GM04504 (cell line): ENCODE results near the gene RASD1.

Experiments used
- DNase-seq: peaks from one replicate; pipeline ENCODE4 v3.0.0-alpha.2; 2012; ENCODE audit warnings: low read depth

The RASD1 gene

DNA sequence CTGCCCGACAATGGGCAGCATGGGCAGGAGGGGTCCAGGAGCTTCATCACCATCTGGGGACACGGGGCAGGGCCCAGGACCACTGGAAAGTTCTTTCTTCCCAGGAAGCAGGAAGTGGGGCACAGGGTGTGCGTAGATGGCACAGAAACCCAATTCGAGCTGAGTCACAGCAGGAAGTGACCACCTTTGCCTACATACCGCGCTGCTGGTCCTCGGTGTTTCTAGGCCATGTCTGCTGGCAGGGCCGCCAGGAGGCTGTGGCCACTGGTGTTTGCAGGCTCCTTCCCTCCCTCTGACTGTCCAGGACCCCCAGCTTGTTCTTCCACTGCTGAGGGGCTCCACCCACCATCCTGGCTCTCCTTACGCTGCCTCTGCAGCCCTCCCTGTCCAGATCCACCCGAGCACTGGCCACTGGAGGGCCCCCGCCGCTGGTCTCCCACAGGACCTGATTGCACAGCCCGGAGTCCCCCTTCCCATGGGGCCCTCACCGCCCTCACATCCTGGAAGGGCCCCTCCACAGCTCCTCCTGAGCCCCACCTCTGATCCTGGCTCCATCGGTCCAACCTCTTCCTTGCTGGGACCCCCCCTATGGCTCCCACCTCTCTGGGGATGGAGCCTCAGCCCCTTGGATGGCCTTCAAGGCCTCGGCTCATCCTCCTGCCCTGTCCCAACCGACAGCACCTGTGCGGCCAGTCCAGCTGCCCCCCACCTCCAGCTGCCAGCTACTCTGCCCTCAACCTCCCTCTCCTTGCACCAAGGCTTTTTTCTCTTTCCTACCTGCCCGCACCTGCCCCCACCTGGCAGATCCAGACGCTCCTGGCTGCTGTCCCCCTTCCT lies 14.5 kb upstream of the RASD1 start:
- DNase-seq: no peak

DNA sequence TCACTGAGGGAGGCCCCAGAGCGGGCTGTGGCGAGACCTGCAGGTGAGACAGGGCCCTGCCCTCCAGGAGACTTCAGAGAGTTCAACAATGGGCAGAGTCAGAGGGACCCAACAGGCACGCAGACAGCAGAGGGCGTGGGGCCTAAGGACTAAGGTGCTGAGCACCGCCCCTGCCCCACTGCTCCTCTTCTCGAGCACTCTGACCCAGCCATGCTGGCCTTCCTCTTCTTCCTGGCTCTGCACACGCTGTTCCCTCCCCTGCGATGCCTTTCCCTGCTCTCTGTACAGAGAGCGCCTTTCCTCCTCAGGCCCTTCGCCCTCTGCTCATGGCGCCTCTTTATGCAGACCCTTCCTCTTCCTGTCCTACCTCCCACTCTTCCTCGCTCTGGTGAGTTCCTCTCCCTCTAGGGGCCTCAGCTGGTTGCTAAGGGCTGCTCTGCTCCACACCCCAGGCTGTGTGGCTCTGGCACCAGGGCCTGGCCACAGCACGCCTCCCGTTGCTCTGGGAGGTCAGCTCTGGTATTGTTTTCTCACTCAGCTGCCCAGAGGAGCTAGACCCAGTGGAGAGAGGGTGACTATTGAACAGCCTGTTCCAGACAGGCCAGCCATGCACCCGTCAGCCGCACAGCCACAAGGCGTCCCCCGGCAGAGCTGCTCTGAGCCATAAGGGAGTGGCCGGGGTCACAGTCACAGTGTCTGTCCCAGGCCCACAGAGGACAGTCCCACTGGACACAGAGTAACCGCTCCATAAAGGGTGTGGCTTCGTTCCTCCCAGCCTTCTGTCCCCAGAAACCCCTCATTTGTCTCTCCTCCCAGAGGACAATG lies 13.6 kb upstream of the RASD1 start:
- no peak for DNase-seq

DNA sequence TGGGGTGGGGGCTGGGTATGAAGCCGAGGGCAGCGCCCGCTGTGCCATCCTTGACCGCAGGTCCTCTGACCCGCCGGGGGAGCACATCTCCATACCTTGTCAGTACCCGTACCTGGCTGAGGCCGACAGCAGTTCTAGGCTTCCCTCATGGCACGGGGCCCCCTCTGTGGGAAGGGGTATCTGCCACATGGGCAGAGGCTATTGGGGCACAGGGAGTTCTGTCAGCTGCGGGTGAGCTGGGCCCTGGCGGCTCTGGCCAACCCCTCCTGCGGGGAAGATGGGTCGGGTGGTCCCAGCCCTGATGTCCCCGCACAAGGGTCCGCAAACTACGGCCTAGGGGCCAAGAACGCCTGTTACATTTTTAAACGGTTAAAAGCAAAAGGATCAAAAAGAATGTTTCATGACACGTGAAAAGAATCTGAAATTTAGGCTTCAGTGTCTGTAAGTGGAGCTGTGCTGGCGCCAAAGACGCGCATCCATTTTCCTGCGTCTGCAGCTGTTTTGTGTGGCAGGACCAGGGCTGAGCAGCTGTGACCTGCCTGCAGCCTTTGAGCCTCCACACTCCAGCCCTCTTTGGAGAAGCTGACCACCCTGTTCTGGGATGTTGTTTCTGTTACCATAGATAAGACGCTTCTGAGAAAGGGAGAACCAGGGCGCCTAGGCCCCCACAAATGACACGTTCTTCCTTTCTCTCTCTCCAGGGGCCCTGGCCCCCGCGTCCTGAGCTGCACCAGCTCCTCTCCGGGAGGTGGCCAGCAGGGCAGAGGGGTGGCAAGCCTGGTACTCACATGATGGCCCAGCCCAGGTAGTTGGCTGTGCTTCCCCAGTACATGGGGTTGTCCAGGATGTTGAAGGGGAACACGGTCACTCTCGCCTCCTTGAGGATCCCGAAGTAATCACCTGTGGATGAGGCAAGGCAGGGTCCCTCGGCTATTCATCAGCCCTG lies 12.7 kb upstream of the RASD1 start:
- DNase-seq: no peak

DNA sequence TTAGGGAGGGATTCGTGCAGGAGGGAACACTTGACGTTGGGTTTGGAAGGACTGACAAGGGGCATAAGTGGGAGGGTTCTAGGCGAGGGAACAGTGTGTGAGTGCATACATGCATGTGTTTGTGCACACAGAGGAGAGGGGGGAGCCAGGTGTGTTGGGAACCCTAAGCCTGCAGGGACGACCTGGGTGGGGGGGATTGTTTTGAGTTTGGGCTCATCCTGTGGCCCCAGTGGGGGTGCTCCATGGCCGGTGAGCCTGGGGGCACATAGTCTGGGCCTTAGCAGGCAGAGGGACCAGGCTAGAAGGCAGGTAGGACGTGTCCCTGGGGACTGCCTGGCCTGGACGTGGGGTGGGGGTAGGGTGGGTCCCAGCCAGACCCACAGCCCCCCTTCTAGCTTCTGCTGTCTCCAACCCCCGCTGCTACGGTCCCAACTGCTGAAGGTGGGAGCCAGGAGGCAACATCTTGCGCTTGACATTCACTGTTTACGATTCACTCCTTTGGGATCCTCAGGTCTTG lies 11.9 kb upstream of the RASD1 start:
- DNase-seq: no peak

DNA sequence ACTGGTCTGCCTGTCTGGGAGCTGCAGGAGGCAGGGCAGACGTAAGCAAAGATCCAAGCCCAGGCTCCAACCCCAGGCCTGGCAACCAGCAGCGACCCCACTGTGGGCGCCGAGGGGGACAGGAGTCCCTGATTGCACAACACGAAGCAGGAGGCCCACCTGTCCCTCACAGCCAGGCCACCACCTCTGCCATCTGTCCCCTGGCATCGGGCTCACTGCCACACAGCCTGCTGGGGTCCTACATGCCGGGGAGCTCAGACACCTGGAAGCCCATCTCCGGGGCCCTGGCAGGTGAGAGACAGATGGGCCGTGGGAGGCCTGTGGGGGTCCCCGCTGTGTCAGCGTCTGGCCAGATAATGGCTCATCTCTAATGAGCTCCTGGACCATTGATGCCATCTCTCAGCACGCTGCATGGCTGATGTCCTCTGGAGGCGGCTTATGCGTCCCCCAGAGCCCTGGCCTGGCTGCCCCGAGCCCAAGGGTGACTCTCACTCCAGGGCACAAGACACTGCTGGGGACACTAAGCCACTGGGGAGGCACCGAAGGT lies 11.3 kb upstream of the RASD1 start:
- no peak for DNase-seq

DNA sequence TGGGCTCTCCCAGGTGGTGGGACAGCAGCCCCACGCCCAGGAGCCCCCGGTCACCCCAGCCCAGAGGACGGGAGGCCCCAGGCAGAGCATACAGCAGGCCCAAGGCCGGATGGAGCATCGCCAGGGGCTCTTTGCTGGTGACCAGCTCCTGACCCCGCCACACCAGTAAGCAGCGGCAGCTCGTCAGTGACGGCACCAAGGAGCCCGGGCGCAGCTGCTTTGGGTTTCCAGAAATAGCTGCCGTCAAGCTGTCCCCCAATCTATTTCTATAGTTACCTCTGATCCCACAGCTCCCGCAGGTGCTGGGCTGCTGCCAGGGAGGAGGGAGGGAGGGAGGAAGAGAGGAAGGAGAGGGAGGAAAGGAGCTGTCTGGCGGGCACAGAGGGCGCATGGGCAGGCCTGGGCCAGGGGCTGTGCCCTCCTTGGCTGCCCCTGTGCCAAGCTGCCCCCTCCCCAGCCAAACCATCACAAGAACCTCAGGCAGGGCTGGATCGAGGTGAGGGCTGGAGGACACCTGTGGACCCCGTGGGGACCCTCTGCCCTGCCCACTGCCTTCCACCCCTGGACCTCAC lies 10.8 kb upstream of the RASD1 start:
- DNase-seq: no peak

DNA sequence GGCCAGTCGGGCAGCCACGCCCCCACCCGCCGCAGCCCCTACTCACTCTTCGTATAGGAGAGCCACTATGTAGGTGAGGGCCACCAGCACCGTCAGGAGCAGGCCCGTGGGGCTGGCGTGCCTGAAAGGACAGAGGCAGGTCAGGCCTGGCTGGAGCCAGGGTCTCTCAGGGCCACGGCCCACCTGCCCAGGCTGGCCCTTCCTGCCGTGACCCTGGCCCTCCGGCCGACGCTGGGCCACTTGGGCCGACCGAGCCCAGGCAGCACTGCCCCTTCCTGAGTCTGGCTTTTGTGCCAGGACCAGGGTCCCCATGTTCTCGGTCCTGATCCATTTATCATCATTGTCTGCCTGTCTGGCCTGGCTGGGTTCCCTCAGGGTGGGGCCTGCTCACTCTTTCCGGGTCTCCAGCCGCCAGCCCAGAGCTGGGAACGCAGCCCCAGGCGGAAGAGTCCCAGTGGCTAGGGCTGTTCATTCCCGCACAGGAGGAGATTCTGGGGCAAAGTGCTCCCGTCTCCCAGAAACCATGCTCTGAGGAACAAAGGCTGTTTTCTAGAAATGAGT lies 10.1 kb upstream of the RASD1 start:
- DNase-seq: no peak

DNA sequence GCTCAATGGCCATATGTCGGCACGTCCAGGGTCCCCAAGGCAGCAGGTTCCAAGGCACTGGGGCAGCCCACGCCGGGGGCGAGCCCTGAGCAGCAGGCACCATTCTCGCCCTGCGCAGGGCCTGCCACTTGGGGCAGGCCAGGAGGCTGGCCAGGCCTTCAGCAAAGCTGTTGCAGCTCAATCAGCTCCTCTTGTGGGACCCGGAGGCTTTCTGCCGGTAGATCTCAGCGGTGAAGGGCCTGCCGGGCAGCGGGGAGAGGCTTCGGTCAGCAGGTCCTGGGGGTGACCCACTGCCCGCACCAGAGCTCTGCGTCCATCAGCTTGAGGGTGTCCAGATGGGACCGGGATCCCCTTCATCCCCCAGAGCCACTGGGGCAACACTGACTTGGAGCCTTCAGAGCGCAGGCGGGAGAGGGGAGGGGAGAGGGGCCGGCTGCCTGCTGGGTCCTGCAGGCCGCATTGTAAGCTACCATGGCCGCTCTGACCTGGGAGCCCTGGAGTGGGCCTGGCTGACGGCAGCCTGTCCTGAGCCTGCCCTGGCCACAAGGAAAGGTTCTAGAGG lies 9.5 kb upstream of the RASD1 start:
- DNase-seq: no peak

DNA sequence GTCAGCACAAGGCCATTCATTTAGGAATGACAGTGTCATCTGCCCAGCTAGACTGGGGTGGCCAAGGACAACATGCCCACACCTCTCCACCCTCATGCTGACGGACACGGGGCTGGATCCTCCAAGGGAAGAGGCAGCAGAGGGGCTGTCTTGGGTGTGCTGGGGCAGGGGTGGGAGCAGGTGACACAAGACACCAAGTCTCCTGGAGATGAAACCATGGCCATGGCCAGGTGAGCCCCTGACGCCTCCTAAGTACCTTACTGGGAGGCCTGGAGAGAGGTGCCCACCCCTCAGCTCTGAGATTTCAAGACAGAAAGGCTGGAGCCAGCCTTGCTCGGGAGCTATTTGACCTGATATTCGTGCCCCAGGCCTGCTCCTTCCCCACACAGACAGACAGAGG lies 9.0 kb upstream of the RASD1 start:
- no peak for DNase-seq

DNA sequence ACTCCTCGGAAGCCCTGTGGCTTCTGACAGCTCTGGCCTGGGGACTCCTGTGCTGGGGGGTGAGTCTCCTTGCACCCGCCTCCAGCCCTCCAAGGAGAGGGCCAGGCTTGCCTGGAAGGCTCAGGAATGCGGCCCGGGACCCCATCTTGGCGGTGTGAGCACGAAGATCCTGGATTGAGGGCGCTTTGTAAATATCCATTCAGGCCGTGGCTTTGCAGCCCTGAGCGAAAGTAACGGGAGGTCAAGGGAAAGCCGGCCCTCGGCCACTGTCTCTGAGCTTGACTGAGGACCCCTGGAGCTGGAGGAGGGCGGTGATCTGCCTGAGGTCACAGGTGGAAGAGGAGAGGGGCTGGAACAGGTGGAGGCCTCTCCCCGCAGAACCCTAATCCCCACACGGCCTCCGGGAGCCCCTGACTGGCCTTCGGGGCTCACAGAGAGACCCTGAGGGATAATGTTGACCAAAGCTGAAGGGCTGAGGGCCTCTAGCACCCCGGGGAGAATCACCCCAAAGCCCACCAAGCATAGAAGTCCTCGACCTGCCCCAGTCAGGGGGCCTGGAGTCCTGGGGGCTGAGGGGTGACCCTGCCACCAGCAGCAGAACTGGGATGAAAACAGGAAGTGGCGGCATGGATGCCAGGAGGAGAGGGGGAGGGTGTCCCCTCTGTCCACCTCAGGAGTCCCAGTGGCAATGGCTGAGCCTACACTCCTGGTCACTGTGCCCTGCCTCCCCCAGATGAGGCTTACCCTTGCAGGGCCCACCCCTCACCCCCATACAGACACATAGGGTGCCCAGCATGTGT lies 8.3 kb upstream of the RASD1 start:
- DNase-seq: no peak

DNA sequence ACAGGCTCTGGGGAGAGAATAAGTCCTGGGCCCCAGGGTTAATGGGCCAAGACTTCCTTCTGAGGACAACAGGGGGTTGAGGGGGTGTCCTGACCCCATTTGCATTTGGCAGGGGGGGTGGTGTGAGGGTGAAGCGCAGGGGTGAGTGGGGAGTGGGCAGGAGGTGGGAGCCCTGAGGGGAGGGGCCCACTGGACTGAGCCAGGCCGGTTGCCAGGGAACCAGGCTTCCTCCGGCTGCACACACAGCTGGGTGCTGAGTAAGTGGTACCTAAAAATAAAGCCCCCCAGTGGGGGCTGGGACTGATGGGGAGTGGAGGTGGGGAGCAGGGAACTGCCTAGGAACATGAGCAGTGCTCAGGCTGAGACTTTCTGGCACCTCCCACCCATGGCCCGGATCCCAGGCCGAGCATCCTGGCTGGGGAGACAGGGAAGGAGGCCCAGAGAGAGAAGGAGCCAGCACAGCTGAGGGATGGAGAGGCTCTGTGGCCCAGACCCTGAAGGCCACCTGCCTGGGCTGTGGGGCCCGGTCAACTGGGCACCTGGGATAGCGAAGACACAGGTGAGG lies 7.5 kb upstream of the RASD1 start:
- no peak for DNase-seq

DNA sequence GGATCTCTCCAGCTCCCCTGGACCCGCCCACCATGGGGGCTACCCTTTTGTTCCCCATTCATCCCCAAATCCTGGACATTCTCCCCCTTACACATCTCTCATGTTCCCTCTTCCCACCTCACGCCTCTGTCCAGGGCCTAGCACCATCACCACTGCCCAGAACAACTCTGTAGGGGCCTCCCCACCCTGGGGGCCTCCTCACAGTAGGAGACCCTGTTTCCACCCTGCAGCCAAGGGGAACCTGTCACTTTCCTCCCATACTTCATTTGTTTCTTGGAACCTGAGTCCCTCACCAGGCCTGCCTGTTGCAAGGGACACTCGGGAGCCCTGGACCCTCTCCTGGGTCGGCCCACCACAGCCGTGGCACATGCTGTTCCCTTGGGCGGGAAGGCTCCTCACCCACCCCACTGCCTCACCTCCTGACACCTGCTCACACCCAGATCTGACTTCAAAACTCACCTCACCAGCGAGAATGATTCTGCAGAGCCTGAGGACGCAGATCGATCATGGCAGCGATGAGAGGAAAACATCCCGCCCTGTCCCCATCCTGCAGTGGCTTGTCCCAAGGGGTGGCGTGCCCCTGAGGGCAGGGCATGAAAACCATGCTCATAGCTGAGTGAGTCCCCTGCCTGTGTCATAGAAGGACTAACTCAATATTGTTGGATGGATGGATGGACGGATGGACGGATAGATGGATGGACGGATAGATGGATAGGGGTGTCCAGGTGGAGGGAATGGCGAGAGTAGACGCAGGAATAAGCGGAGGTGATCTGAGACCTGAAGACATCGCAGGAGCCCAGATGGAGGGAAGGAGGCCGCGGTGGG lies 6.8 kb upstream of the RASD1 start:
- no peak for DNase-seq

DNA sequence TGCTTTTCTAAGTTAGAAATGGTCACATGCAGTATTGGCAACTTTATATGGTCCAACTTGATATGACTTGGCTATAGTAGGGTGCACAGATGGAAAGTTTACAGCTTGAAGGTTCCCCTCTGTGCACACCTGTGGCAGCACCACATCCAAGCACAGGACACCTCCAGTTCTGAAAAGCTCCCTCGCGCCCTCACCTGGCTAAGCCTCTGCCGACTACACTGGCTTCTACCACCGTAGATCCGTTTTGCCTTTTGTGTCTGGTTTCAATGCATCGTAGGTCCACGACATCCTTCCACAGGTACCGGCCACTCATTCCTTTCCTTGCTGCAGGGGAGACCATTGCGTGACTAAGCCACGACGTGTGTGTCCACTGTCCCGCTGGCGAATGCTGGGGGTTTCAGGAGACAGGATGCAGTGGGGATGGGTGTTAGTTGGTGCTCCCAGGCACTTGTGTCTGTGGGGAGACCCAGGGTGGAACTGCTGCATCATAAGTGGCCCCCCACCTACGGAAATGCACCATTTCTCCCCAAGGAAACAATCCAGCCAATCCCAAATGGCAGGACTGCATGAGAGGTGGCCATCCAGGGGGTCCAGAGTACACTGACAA lies 4.9 kb upstream of the RASD1 start:
- DNase-seq: no peak

DNA sequence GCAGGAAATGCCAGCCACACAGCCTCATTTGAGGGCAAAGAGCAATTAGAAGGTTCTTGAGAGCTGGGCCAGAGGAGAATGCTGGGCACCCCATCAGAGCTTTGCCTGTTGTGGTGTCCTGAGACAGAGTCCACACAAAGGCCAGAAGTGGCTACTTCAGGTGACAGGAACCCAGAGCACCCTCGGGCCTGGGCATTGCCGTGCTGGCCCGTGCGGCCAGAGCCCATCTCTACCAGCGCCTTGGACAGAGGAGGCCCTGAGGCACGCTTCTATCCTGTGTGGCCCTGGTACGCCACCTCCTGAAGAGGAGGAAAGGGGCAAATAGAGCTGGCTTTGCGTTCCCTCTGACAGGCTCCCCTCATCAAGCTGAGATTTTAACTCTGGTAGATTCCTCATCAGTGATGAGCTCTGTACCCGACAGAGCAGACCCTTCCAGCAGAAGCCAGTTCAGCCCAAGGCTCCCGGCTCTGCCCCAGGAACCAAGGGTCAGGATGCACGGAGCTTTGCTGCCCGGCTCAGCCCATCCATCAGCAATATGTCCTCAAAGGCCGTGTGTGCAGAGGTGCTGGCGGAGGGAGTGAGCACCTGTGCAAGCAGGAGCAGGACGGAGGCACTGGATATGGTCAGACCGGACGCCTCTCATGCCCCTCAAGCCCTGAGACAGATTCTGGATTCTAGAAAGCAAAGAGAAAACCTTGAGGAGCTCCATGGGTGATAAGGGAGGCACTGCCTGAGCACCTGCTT lies 3.4 kb upstream of the RASD1 start:
- DNase-seq: no peak

DNA sequence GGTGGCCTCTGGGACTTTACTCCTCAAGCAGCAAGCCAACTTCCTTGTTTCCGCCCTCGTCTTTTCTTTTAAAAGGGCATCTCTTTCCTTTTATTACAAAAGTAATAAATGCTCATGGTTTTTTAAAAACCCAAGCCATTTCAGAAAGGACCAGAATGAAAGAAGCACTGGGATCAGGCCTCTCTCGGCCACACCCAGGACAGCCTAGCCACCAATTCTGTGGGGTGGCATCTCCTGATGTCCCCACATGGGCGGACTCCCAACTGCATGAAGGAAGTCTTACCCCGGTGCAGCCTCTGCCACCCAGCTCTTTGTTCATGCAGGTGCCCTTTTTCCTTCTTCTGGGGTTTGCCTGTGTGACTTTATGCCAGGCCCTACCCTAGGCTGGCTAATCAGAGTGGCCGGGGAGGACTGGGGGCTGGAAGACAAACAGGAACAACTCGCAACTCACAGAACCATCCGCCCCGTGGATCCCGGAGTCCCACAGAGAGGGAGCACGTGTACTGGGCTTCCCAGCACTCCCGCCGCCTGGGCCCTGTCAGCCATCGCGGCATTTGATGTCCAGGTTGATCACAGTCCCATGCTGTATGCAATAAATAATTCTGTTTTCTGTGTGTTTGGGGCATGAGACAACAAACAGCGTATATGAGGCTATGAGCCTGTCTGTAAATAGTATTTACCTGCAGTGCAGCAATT lies 2.6 kb upstream of the RASD1 start:
- DNase-seq: no peak

DNA sequence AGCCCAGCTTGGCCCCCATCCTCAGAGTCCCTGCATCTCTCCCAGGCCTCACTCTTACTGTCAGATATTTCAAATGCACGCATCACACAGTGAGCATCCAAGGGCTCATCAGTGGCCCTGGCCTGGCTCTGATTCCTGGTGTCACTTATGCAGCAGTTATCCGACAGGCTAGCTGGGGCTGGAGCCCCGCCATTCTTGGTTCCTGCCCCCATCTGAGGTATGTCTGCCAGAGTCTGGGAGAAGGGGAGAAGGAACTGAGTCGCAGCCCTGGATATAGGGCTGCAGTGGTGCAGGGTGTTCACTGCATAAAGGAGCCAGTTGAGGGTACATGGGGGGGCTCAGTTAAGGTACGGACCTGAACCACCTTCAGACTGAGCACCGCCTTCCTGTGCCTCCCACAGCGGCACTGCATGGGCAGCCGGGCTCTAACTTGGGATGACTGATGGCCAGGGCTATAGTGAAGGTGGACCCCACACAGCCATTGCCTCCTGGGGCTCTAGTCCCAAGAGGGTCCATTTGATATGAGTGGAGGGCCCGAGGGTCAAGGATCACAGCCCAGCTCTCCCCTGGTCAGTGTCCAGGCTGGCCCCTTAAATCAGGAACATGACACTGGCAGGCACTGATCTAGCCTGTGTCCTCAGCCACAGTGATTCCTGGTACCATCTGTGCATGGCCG lies 1.8 kb upstream of the RASD1 start:
- no peak for DNase-seq
